ENCODE data around the gene ETHE1.

ETHE1 gene

DNA sequence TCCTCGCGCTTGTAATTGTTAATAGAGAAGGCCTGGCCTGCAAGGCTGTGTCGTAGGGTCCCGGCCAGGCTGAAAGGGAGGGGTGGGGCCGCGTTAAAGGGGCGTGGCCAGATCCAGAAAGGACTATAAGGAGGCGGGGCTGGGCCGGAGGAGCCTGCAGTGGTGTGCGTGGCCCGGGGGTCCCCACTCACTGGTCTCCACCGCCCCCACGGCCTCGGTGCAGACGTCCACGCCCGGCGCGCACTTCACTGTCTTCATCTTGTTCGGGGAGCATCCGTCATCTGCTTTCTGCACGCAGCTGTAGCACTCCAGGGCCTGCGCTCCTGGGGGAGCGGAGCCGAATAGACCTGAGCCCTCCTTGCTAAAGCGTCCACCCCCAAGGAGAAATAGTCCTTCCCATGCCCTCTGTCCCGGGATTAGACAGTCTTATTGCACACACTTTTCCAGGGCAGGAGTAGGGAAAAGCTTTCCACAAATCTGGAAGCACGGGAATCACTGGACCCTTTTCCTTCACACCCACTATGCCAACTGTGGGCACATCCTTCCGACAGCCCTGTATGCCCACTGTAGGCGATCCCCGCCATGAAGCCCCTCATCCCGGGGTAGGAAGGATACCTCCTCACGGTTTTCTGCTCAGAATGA is 62.7 kb downstream of the ETHE1 start:
- DNase-seq (ENCODE audit: low spot score), result no peak

GRCh38 chr19:43463381-43464133 is 63.4 kb downstream of the ETHE1 start:
- DNase-seq (ENCODE audit: low spot score), result peak; percentile 61

DNA sequence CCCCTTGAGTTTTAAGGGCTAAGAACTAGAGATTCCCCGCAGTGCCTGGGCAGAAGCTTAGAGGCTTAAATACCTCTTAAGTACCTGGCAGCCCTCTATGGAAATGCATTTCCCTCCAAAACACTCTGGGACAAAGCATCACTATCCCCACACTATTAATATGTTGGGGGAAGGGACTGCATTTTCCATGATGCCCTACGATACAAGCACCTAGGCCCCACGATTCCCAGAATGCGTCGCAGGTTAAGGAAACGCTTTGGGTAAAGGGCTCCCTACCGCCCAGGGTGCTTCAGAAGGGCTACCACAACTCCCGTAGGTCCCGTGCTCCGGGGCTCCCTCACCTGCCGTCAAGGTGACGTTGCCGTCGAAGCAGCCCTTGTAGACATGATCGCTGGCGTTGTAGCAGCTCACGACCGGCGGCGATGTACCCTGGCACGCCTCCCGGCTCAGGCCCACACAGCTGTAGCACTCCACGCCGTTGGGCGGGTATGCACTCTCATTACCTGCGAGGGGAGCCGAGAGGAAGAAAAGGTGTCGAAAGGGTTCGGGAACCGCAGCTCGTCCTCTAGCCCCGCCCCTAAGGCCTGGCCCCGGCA is 64.1 kb downstream of the ETHE1 start:
- no peak for DNase-seq (ENCODE audit: low spot score)

DNA sequence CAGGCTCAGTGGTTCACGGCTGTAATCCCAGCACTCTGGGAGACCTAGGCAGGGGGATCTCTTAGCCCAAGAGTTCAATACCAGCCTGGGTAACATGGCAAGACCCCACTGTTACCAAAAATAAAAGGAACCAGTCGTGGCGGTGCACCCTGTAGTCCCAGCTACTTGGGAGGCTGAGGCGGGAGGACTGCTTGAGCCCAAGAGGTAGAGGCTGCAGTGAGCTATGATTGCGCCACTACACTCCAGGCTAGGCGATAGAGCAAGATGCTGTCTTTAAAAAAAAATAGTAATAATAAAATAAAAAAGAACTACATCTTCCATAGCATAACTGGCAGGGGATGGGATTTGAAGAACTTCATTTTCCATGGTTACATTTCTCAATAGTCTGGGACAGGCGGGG is 64.6 kb downstream of the ETHE1 start:
- DNase-seq (ENCODE audit: low spot score), result no peak

- DNase-seq (ENCODE audit: low spot score), result no peak
Observed at GRCh38 chr19:43461303-43461702, 65.7 kb downstream of the ETHE1 start.

- no peak for DNase-seq (ENCODE audit: low spot score)
Observed at GRCh38 chr19:43460362-43461016, 66.5 kb downstream of the ETHE1 start.

- DNase-seq (ENCODE audit: low spot score), result no peak
Observed at GRCh38 chr19:43457809-43458208, 69.2 kb downstream of the ETHE1 start.

All from kidney capillary endothelial cell (primary cell).